K562 (cell line): Measurements from ENCODE around the gene GNAT2. TPM values are rescaled to one million over a fixed set of nuclear protein-coding genes. Genes with fewer than 3 reads are reported as not detected.
A peak's percentile ranks its signal among the peaks of the same experiment; 100 is the strongest.

Experiments used
- DPF2 ChIP-seq: fragments of 450-650 bp; IDR thresholded peaks from 2 replicates; pipeline ENCODE4 v1.6.1; 2016
- EZH2 ChIP-seq: IDR thresholded peaks from 2 replicates; pipeline ENCODE4 v1.6.1; 2012; ENCODE audit warnings: low read depth, mild to moderate bottlenecking, inconsistent platforms, low read length, borderline replicate concordance
- FIP1L1 ChIP-seq: fragments of 200-400 bp; formaldehyde crosslinking; IDR thresholded peaks from 2 replicates; pipeline ENCODE4 v1.6.1; 2018; ENCODE audit warnings: mild to moderate bottlenecking, low read depth, low read length; ENCODE audit not compliant: poor library complexity, severe bottlenecking
- FOXJ3 ChIP-seq: sonication (generic); formaldehyde crosslinking; IDR thresholded peaks from 2 replicates; pipeline ENCODE4 v1.4.0; 2020; ENCODE audit warnings: mild to moderate bottlenecking, missing genetic modification reagents
- KAT2B ChIP-seq: IDR thresholded peaks from one replicate; pipeline ENCODE4 v1.6.1; 2012; ENCODE audit warnings: low read depth, mild to moderate bottlenecking, control low read depth, inconsistent platforms, low read length, moderate library complexity
- L3MBTL2 ChIP-seq: fragments of 450-650 bp; IDR thresholded peaks from 2 replicates; pipeline ENCODE4 v1.6.1; 2016; ENCODE audit warnings: mild to moderate bottlenecking, moderate library complexity
- MAZ ChIP-seq, 2 experiments: fragments of 450-650 bp in 1 of 2; sonication (generic) in 1 of 2; formaldehyde crosslinking; IDR thresholded peaks in 1 of 2; conservative IDR thresholded peaks in 1 of 2; 2 replicates each; pipeline versions ENCODE4 v1.4.0 to v1.5.0; 2020; ENCODE audit warnings: mild to moderate bottlenecking in 1 of 2, missing genetic modification reagents in 1 of 2
- PML ChIP-seq: IDR thresholded peaks from 2 replicates; pipeline ENCODE4 v1.6.1; 2012; ENCODE audit warnings: low read length, inconsistent platforms
- POLR2G ChIP-seq: fragments of 200-400 bp; formaldehyde crosslinking; IDR thresholded peaks from 2 replicates; pipeline ENCODE4 v1.6.1; 2017; ENCODE audit warnings: low read depth, mild to moderate bottlenecking, antibody characterized with exemption, low read length, moderate library complexity
- RAD51 ChIP-seq: fragments of 450-650 bp; IDR thresholded peaks from 2 replicates; pipeline ENCODE4 v1.7.1; 2016; ENCODE audit warnings: low read depth, mild to moderate bottlenecking, borderline replicate concordance
- SMAD4 ChIP-seq: fragments of 250-450 bp; sonication (Bioruptor Pico); conservative IDR thresholded peaks from 2 replicates; pipeline ENCODE4 v1.8.0; 2021; ENCODE audit warnings: inconsistent platforms, mild to moderate bottlenecking, moderate library complexity
- SMARCA4 ChIP-seq: fragments of 450-650 bp; IDR thresholded peaks from 2 replicates; pipeline ENCODE4 v1.6.1; 2016
- SMARCA5 ChIP-seq: fragments of 450-650 bp; IDR thresholded peaks from 2 replicates; pipeline ENCODE4 v1.6.1; 2016
- SMARCE1 ChIP-seq: fragments of 450-650 bp; IDR thresholded peaks from 2 replicates; pipeline ENCODE4 v1.7.1; 2016; ENCODE audit warnings: mild to moderate bottlenecking
- SNRNP70 ChIP-seq: fragments of 200-400 bp; formaldehyde crosslinking; optimal IDR thresholded peaks from 2 replicates; pipeline ENCODE3; 2017; ENCODE audit warnings: low read depth, low read length
- U2AF2 ChIP-seq: fragments of 200-400 bp; formaldehyde crosslinking; optimal IDR thresholded peaks from 2 replicates; pipeline ENCODE3; 2017; ENCODE audit warnings: low read depth, mild to moderate bottlenecking, low read length
- ZNF175 ChIP-seq: fragments of 200-800 bp; sonication (Bioruptor generic); IDR thresholded peaks from 2 replicates; pipeline ENCODE4 v1.6.1; 2016; ENCODE audit warnings: low read depth, mild to moderate bottlenecking, missing genetic modification characterization, missing compliant biosample characterization
- polyA plus RNA-seq, 8 experiments: library from polyadenylated mRNA; depleted of rRNA in 4 of 8; stranded (reverse) in 5 of 8; unstranded in 3 of 8; fragments of >200 nt; fragmentation: Nextera tagmentation in 2 of 8; fragmentation: Illumina TruSeq in 1 of 8; extraction: Ambion mirVana in 2 of 8; extraction: Trizol in 1 of 8; gene quantifications; 2 replicates each; pipeline versions ENCODE4 v1.2.1 to v1.2.3, GENCODE V29; 2011 to 2014; ENCODE audit warnings: inconsistent platforms in 1 of 8, missing spikeins in 1 of 8
- total RNA-seq, 7 experiments: library from RNA; depleted of rRNA in 6 of 7; stranded (reverse); fragments of >200 nt in 6 of 7; fragmentation: Illumina TruSeq in 2 of 7; extraction: Trizol in 2 of 7; gene quantifications; 2 replicates each; pipeline versions ENCODE4 v1.2.1 to v1.2.3, GENCODE V29; 2011 to 2021; ENCODE audit warnings: low replicate concordance in 1 of 7
- TF ChIP-seq, protein P1 (sequence below): fragments of 450-650 bp; conservative IDR thresholded peaks from 2 replicates; pipeline ENCODE4 v1.6.1; 2016; ENCODE audit warnings: missing genetic modification characterization, low read depth, mild to moderate bottlenecking, control low read depth, missing compliant biosample characterization
- TF ChIP-seq, protein P2 (sequence below): fragments of 250-450 bp; sonication (Bioruptor Pico); IDR thresholded peaks from 2 replicates; pipeline ENCODE4 v1.5.0; 2021; ENCODE audit warnings: mild to moderate bottlenecking, borderline replicate concordance
- TF ChIP-seq, protein P3 (sequence below), 3 experiments: IDR thresholded peaks in 2 of 3; conservative IDR thresholded peaks in 1 of 3; 2 replicates each; pipeline ENCODE4 v1.5.1; 2011 to 2012; ENCODE audit warnings: low read length in 3 of 3, mild to moderate bottlenecking in 3 of 3, control low read depth in 2 of 3, improper control_type of control experiment in 1 of 3, inconsistent platforms in 1 of 3, low read depth in 1 of 3, mixed read lengths in 1 of 3, moderate library complexity in 1 of 3; ENCODE audit not compliant: insufficient read depth in 2 of 3
- TF ChIP-seq, protein P4 (sequence below): fragments of 450-650 bp; IDR thresholded peaks from 2 replicates; pipeline ENCODE4 v1.6.1; 2018; ENCODE audit warnings: mild to moderate bottlenecking, low read depth; ENCODE audit not compliant: partially characterized antibody

Gene GNAT2
- total and polyA plus RNA-seq, 9 of the 15 experiments (the other 6 are each of a cell fraction or from before 2014, with no cell fraction given): 0.06 to 0.52 (median 0.24) TPM; not detected in 1

DNA sequence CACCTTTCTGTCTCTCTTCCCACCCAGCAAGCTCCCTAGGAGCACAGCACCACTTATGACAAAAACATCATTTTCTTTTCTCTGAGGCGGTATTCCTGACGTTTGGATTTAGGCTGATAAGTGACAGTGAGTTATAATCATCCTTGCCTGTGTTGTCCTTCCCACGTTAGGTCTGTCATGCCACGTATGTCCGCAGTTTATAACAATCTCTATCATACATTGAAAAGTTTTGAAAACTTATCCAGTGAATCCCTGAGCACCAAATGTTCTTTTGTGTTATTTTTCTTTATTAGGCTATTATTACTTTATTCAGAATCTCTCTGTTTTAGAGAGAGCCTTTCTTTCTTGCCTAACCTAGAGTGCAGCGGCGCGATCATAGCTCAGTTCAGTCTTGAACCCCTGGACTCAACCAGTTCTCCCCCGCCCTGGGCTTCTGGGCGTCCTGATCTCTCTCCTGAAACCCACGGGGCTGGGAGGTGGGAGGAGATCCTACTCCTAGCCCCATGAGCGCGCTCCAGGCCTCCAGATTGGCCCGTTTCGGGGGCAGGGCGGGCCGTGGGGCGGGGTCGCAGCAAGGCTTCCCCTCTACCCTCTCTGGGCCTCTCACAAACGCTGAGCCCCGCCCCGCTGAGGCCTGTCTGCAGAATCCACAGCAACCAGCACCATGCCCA, 48.2 kb upstream of the GNAT2 start, which contains the start of gene GSTM2 (continued):
- TF ChIP-seq ZNF175 (CRISPR knock-in tag): no peak
- TF ChIP-seq U2AF2: no peak
- TF ChIP-seq MAZ (CRISPR knock-in tag; conservative IDR thresholded peaks at IDR 0.05 in 1 of 2, IDR thresholded peaks at IDR 0.05 in 1 of 2): peak; percentile 71 to 79; a peak in 3 of 4 replicates
- TF ChIP-seq, protein P1, sequence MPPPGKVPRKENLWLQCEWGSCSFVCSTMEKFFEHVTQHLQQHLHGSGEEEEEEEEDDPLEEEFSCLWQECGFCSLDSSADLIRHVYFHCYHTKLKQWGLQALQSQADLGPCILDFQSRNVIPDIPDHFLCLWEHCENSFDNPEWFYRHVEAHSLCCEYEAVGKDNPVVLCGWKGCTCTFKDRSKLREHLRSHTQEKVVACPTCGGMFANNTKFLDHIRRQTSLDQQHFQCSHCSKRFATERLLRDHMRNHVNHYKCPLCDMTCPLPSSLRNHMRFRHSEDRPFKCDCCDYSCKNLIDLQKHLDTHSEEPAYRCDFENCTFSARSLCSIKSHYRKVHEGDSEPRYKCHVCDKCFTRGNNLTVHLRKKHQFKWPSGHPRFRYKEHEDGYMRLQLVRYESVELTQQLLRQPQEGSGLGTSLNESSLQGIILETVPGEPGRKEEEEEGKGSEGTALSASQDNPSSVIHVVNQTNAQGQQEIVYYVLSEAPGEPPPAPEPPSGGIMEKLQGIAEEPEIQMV (tag): no peak
- 0 out of 2 replicates have a peak, but pooled peaks have one; percentile 14 for TF ChIP-seq L3MBTL2
- TF ChIP-seq, protein P2, sequence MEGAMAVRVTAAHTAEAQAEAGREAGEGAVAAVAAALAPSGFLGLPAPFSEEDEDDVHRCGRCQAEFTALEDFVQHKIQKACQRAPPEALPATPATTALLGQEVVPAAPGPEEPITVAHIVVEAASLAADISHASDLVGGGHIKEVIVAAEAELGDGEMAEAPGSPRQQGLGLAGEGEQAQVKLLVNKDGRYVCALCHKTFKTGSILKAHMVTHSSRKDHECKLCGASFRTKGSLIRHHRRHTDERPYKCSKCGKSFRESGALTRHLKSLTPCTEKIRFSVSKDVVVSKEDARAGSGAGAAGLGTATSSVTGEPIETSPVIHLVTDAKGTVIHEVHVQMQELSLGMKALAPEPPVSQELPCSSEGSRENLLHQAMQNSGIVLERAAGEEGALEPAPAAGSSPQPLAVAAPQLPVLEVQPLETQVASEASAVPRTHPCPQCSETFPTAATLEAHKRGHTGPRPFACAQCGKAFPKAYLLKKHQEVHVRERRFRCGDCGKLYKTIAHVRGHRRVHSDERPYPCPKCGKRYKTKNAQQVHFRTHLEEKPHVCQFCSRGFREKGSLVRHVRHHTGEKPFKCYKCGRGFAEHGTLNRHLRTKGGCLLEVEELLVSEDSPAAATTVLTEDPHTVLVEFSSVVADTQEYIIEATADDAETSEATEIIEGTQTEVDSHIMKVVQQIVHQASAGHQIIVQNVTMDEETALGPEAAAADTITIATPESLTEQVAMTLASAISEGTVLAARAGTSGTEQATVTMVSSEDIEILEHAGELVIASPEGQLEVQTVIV (CRISPR knock-in tag): no peak
- TF ChIP-seq POLR2G: peak; percentile 46; the same call in 1 of the 2 replicates
- TF ChIP-seq RAD51: no peak
- TF ChIP-seq DPF2: 0 out of 2 replicates have a peak, but pooled peaks have one; percentile 27
- TF ChIP-seq SMARCE1: no peak
- TF ChIP-seq SMARCA4: peak; percentile 26; the same call in 1 of the 2 replicates
- no peak for TF ChIP-seq EZH2
- no peak for TF ChIP-seq SNRNP70
- no peak for TF ChIP-seq KAT2B
- TF ChIP-seq SMAD4 (CRISPR knock-in tag): no peak
- no peak for TF ChIP-seq PML
- TF ChIP-seq, protein P3, sequence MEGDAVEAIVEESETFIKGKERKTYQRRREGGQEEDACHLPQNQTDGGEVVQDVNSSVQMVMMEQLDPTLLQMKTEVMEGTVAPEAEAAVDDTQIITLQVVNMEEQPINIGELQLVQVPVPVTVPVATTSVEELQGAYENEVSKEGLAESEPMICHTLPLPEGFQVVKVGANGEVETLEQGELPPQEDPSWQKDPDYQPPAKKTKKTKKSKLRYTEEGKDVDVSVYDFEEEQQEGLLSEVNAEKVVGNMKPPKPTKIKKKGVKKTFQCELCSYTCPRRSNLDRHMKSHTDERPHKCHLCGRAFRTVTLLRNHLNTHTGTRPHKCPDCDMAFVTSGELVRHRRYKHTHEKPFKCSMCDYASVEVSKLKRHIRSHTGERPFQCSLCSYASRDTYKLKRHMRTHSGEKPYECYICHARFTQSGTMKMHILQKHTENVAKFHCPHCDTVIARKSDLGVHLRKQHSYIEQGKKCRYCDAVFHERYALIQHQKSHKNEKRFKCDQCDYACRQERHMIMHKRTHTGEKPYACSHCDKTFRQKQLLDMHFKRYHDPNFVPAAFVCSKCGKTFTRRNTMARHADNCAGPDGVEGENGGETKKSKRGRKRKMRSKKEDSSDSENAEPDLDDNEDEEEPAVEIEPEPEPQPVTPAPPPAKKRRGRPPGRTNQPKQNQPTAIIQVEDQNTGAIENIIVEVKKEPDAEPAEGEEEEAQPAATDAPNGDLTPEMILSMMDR (IDR thresholded peaks at IDR 0.05 in 2 of 3, conservative IDR thresholded peaks at IDR 0.05 in 1 of 3; ENCODE audit: insufficient read depth in 2 of 3, low read depth in 1 of 3, low read length in 3 of 3): no peak
- TF ChIP-seq, protein P4, sequence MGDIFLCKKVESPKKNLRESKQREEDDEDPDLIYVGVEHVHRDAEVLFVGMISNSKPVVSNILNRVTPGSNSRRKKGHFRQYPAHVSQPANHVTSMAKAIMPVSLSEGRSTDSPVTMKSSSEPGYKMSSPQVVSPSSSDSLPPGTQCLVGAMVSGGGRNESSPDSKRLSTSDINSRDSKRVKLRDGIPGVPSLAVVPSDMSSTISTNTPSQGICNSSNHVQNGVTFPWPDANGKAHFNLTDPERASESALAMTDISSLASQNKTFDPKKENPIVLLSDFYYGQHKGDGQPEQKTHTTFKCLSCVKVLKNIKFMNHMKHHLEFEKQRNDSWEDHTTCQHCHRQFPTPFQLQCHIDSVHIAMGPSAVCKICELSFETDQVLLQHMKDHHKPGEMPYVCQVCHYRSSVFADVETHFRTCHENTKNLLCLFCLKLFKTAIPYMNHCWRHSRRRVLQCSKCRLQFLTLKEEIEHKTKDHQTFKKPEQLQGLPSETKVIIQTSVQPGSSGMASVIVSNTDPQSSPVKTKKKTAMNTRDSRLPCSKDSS: no peak
- TF ChIP-seq FIP1L1: no peak
- no peak for TF ChIP-seq SMARCA5
- no peak for TF ChIP-seq FOXJ3
